HepG2 (cell line): ENCODE measurements around the gene RAD51D. TPM values are rescaled to one million over a fixed set of nuclear protein-coding genes. Genes with fewer than 3 reads are reported as not detected.

Source experiments
- AHR ChIP-seq: IDR thresholded peaks from 2 replicates; pipeline ENCODE4 v1.6.1; 2018; ENCODE audit warnings: missing genetic modification reagents, missing compliant biosample characterization
- CREBL2 ChIP-seq: sonication (generic); formaldehyde crosslinking; IDR thresholded peaks from 2 replicates; pipeline ENCODE4 v1.8.1; 2023; ENCODE audit warnings: missing genetic modification reagents, mild to moderate bottlenecking, borderline replicate concordance
- HNRNPL ChIP-seq: fragments of 200-400 bp; formaldehyde crosslinking; IDR thresholded peaks from 2 replicates; pipeline ENCODE4 v1.6.1; 2017; ENCODE audit warnings: mild to moderate bottlenecking, low read depth, low read length
- NCOA2 ChIP-seq: sonication (generic); formaldehyde crosslinking; IDR thresholded peaks from 2 replicates; pipeline ENCODE4 v1.8.0; 2022; ENCODE audit warnings: inconsistent platforms
- PRDM10 ChIP-seq: sonication (generic); formaldehyde crosslinking; IDR thresholded peaks from 2 replicates; pipeline ENCODE4 v1.4.0; 2020; ENCODE audit warnings: low read depth, missing genetic modification reagents
- RFXAP ChIP-seq: sonication (generic); formaldehyde crosslinking; IDR thresholded peaks from 2 replicates; pipeline ENCODE4 v1.4.0; 2020; ENCODE audit warnings: missing genetic modification reagents, borderline replicate concordance
- RNF219 ChIP-seq: sonication (generic); formaldehyde crosslinking; IDR thresholded peaks from 2 replicates; pipeline ENCODE4 v1.5.0; 2020; ENCODE audit warnings: mild to moderate bottlenecking, missing genetic modification reagents
- SATB2 ChIP-seq: sonication (generic); formaldehyde crosslinking; IDR thresholded peaks from 2 replicates; pipeline ENCODE4 v1.5.0; 2020; ENCODE audit warnings: missing genetic modification reagents
- SNRNP70 ChIP-seq: fragments of 200-400 bp; formaldehyde crosslinking; IDR thresholded peaks from 2 replicates; pipeline ENCODE4 v1.6.1; 2017; ENCODE audit warnings: mild to moderate bottlenecking, low read depth, low read length, moderate library complexity
- ZNF136 ChIP-seq: sonication (generic); formaldehyde crosslinking; IDR thresholded peaks from 2 replicates; pipeline ENCODE4 v1.8.1; 2022; ENCODE audit warnings: low read depth, mild to moderate bottlenecking, moderate library complexity, missing genetic modification reagents
- ZNF432 ChIP-seq: sonication (generic); formaldehyde crosslinking; IDR thresholded peaks from 2 replicates; pipeline ENCODE4 v1.5.0; 2020; ENCODE audit warnings: missing genetic modification reagents, mild to moderate bottlenecking, borderline replicate concordance
- ZNF441 ChIP-seq: sonication (generic); formaldehyde crosslinking; IDR thresholded peaks from 2 replicates; pipeline ENCODE4 v1.7.0; 2021; ENCODE audit warnings: missing genetic modification reagents, borderline replicate concordance
- ZNF563 ChIP-seq: sonication (generic); formaldehyde crosslinking; IDR thresholded peaks from 2 replicates; pipeline ENCODE4 v1.8.0; 2022; ENCODE audit warnings: mild to moderate bottlenecking, moderate library complexity, missing genetic modification reagents
- ZNF572 ChIP-seq: sonication (generic); formaldehyde crosslinking; IDR thresholded peaks from 2 replicates; pipeline ENCODE4 v1.5.1; 2020; ENCODE audit warnings: mild to moderate bottlenecking, missing genetic modification reagents
- ZNF619 ChIP-seq: sonication (generic); formaldehyde crosslinking; IDR thresholded peaks from 2 replicates; pipeline ENCODE4 v1.4.0; 2020; ENCODE audit warnings: mild to moderate bottlenecking, missing genetic modification reagents
- ZSCAN29 ChIP-seq: sonication (generic); formaldehyde crosslinking; conservative IDR thresholded peaks from 2 replicates; pipeline ENCODE4 v1.4.0; 2020; ENCODE audit warnings: mild to moderate bottlenecking, missing genetic modification reagents
- polyA plus RNA-seq, 8 experiments: library from polyadenylated mRNA; depleted of rRNA in 3 of 8; stranded (reverse) in 7 of 8; unstranded in 1 of 8; fragments of >200 nt; fragmentation: Illumina TruSeq in 4 of 8; extraction: Trizol in 4 of 8; gene quantifications; 2 replicates each; pipeline versions ENCODE4 v1.2.1 to v1.2.3, GENCODE V29; 2011 to 2016; ENCODE audit warnings: low read depth in 4 of 8, missing spikeins in 1 of 8, mixed read lengths in 1 of 8; ENCODE audit not compliant: insufficient read depth in 1 of 8
- total RNA-seq, 5 experiments: library from RNA; depleted of rRNA; stranded (reverse); fragments of >200 nt; fragmentation: Illumina TruSeq; extraction: Trizol; gene quantifications; 2 replicates each; pipeline ENCODE4 v1.2.3, GENCODE V29; 2016; ENCODE audit warnings: low read depth in 1 of 5
- TF ChIP-seq, protein P1 (sequence below): sonication (generic); formaldehyde crosslinking; IDR thresholded peaks from 2 replicates; pipeline ENCODE4 v1.4.0; 2020; ENCODE audit warnings: missing genetic modification reagents
- TF ChIP-seq, protein P2 (sequence below), 2 experiments: sonication (generic) in 1 of 2; formaldehyde crosslinking in 1 of 2; IDR thresholded peaks; 2 replicates each; pipeline versions ENCODE4 v1.5.1 to v1.6.1; 2011 to 2020; ENCODE audit warnings: borderline replicate concordance in 1 of 2, low read depth in 1 of 2, low read length in 1 of 2, mild to moderate bottlenecking in 1 of 2, missing genetic modification reagents in 1 of 2, moderate library complexity in 1 of 2

The RAD51D gene
- total and polyA plus RNA-seq, 2 of the 13 experiments (the other 11 are each of a cell fraction or from before 2014, with no cell fraction given) = 6.7 to 13.1 TPM

GRCh38 chr17:35088881-35089585 lies 30.6 kb downstream of the RAD51D start (continued):
- TF ChIP-seq ZNF136 (CRISPR knock-in tag) (no peak), RFXAP (no peak), SNRNP70 (no peak), AHR (CRISPR knock-in tag) (no peak), ZNF563 (CRISPR knock-in tag) (peak; percentile 59), NCOA2 (no peak), HNRNPL (no peak), PRDM10 (CRISPR knock-in tag) (no peak), ZNF441 (CRISPR knock-in tag) (no peak), ZSCAN29 (CRISPR knock-in tag) (no peak), SATB2 (no peak), CREBL2 (no peak), ZNF619 (CRISPR knock-in tag) (no peak), RNF219 (CRISPR knock-in tag) (no peak), ZNF432 (CRISPR knock-in tag) (no peak), ZNF572 (CRISPR knock-in tag) (no peak)
- TF ChIP-seq, protein P1, sequence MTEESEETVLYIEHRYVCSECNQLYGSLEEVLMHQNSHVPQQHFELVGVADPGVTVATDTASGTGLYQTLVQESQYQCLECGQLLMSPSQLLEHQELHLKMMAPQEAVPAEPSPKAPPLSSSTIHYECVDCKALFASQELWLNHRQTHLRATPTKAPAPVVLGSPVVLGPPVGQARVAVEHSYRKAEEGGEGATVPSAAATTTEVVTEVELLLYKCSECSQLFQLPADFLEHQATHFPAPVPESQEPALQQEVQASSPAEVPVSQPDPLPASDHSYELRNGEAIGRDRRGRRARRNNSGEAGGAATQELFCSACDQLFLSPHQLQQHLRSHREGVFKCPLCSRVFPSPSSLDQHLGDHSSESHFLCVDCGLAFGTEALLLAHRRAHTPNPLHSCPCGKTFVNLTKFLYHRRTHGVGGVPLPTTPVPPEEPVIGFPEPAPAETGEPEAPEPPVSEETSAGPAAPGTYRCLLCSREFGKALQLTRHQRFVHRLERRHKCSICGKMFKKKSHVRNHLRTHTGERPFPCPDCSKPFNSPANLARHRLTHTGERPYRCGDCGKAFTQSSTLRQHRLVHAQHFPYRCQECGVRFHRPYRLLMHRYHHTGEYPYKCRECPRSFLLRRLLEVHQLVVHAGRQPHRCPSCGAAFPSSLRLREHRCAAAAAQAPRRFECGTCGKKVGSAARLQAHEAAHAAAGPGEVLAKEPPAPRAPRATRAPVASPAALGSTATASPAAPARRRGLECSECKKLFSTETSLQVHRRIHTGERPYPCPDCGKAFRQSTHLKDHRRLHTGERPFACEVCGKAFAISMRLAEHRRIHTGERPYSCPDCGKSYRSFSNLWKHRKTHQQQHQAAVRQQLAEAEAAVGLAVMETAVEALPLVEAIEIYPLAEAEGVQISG = peak; percentile 99
- TF ChIP-seq, protein P2, sequence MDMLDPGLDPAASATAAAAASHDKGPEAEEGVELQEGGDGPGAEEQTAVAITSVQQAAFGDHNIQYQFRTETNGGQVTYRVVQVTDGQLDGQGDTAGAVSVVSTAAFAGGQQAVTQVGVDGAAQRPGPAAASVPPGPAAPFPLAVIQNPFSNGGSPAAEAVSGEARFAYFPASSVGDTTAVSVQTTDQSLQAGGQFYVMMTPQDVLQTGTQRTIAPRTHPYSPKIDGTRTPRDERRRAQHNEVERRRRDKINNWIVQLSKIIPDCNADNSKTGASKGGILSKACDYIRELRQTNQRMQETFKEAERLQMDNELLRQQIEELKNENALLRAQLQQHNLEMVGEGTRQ (IDR thresholded peaks at IDR 0.05; ENCODE audit: low read depth, low read length) = no peak
- TF ChIP-seq, protein P2 (CRISPR knock-in tag; IDR thresholded peaks at IDR 0.05; ENCODE audit: borderline replicate concordance) = no peak
